Vagina (tissue), 2 donors: ENCODE data around the gene MR1.

Source experiments
- POLR2AphosphoS5 ChIP-seq, 2 donors: sonication (generic); formaldehyde crosslinking; IDR thresholded peaks; one replicate each; pipeline ENCODE4 v1.9.0; 2017; ENCODE audit warnings: antibody characterized with exemption in 2 of 2, mild to moderate bottlenecking in 2 of 2, low read depth in 1 of 2; ENCODE audit not compliant: insufficient read depth in 1 of 2
- TF ChIP-seq, protein P1 (sequence below), 3 experiments: fragments of 450-650 bp in 2 of 3; fragments of 200-600 bp in 1 of 3; sonication (generic) in 1 of 3; IDR thresholded peaks; one replicate each; pipeline ENCODE4 v1.5.1; 2017 to 2019; ENCODE audit warnings: antibody characterized with exemption in 3 of 3, mild to moderate bottlenecking in 2 of 3, moderate library complexity in 2 of 3

DNA sequence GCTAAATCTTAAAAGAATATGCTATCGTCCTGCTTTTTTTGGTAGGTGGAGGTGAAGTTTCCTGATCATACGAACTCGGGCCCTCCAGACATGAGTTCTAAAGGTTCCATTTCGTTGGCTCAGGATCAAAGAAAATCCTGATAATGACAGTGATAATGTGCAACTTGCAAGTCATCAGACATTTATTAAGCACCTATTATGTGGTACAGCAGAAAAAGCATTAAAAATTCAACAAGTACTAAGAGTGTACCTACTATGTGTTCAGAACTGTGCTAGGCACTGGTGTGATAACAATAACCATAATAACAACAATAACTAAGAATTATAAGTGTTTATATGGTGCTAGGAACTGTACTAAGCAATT is 50.8 kb downstream of the MR1 start:
- TF ChIP-seq POLR2AphosphoS5 (IDR thresholded peaks at IDR 0.05; ENCODE audit: insufficient read depth in 1 of 2, low read depth in 1 of 2) = no peak
- TF ChIP-seq, protein P1, sequence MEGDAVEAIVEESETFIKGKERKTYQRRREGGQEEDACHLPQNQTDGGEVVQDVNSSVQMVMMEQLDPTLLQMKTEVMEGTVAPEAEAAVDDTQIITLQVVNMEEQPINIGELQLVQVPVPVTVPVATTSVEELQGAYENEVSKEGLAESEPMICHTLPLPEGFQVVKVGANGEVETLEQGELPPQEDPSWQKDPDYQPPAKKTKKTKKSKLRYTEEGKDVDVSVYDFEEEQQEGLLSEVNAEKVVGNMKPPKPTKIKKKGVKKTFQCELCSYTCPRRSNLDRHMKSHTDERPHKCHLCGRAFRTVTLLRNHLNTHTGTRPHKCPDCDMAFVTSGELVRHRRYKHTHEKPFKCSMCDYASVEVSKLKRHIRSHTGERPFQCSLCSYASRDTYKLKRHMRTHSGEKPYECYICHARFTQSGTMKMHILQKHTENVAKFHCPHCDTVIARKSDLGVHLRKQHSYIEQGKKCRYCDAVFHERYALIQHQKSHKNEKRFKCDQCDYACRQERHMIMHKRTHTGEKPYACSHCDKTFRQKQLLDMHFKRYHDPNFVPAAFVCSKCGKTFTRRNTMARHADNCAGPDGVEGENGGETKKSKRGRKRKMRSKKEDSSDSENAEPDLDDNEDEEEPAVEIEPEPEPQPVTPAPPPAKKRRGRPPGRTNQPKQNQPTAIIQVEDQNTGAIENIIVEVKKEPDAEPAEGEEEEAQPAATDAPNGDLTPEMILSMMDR (IDR thresholded peaks at IDR 0.05) = no peak
